ENCODE measurements around the gene CACNA1F.
A peak's percentile ranks its signal among the peaks of the same experiment; 100 is the strongest.

CACNA1F gene

GRCh38 chrX:49243166-49243565, 10.0 kb upstream of the CACNA1F start:
- no peak overlapping the region for H3K4me3 ChIP-seq (ENCODE audit: low read length)
- no peak overlapping the region for H3K27ac ChIP-seq (ENCODE audit: low read depth, low read length)
- H3K27me3 ChIP-seq (ENCODE audit: insufficient read depth, low read length): no peaks in the 10 kb centered on the region
- H3K4me1 ChIP-seq (ENCODE audit: insufficient read depth, low read length): no peaks in the 10 kb centered on the region
- H3K9me3 ChIP-seq (ENCODE audit: insufficient read depth, low read depth, low read length): no peaks in the 10 kb centered on the region
- H3K36me3 ChIP-seq (ENCODE audit: insufficient read depth, low read length): peaks cover 3% of the 10 kb centered on the region; the same call in 1 of the 2 replicates
- WGBS: 94% methylated on average over 12 of the region's 12 CpGs
- H3K9ac ChIP-seq (ENCODE audit: low read depth, low read length): no peak overlapping the region

- H3K27ac ChIP-seq (ENCODE audit: low read depth, low read length): no peak overlapping the region
- 93% methylated on average over 12 of the region's 12 CpGs for WGBS
- H3K27me3 ChIP-seq (ENCODE audit: insufficient read depth, low read length): no peaks in the 10 kb centered on the region
- no peaks in the 10 kb centered on the region for H3K4me1 ChIP-seq (ENCODE audit: insufficient read depth, low read length)
- no peak overlapping the region; the same call in 1 of the 2 replicates for H3K9ac ChIP-seq (ENCODE audit: low read depth, low read length)
- no peaks in the 10 kb centered on the region for H3K9me3 ChIP-seq (ENCODE audit: insufficient read depth, low read depth, low read length)
- H3K36me3 ChIP-seq (ENCODE audit: insufficient read depth, low read length): peaks cover 3% of the 10 kb centered on the region; the same call in 1 of the 2 replicates
- H3K4me3 ChIP-seq (ENCODE audit: low read length): no peak overlapping the region
Observed at GRCh38 chrX:49242545-49243066, 9.5 kb upstream of the CACNA1F start.

GRCh38 chrX:49238735-49239134, 5.6 kb upstream of the CACNA1F start:
- Histone ChIP-seq H3K4me3 (ENCODE audit: low read length) (no peak overlapping the region), H3K9ac (ENCODE audit: low read depth, low read length) (no peak overlapping the region), H3K9me3 (ENCODE audit: insufficient read depth, low read depth, low read length) (no peaks in the 10 kb centered on the region), H3K36me3 (ENCODE audit: insufficient read depth, low read length) (peaks cover 3% of the 10 kb centered on the region; the same call in 1 of the 2 replicates), H3K4me1 (ENCODE audit: insufficient read depth, low read length) (no peaks in the 10 kb centered on the region), H3K27me3 (ENCODE audit: insufficient read depth, low read length) (no peaks in the 10 kb centered on the region), H3K27ac (ENCODE audit: low read depth, low read length) (no peak overlapping the region)
- 95% methylated on average over 7 of the region's 7 CpGs for WGBS

- no peaks in the 10 kb centered on the region for H3K4me1 ChIP-seq (ENCODE audit: insufficient read depth, low read length)
- no peaks in the 10 kb centered on the region for H3K36me3 ChIP-seq (ENCODE audit: insufficient read depth, low read length)
- no peaks in the 10 kb centered on the region for H3K9me3 ChIP-seq (ENCODE audit: insufficient read depth, low read depth, low read length)
- H3K27me3 ChIP-seq (ENCODE audit: insufficient read depth, low read length): no peaks in the 10 kb centered on the region
- 96% methylated on average over 9 of the region's 9 CpGs for WGBS
- no peak overlapping the region for H3K27ac ChIP-seq (ENCODE audit: low read depth, low read length)
- no peak overlapping the region for H3K4me3 ChIP-seq (ENCODE audit: low read length)
- no peak overlapping the region for H3K9ac ChIP-seq (ENCODE audit: low read depth, low read length)
Observed at GRCh38 chrX:49237060-49237459, 3.9 kb upstream of the CACNA1F start.

- Histone ChIP-seq H3K9ac (ENCODE audit: low read depth, low read length) (no peak overlapping the region), H3K9me3 (ENCODE audit: insufficient read depth, low read depth, low read length) (no peaks in the 10 kb centered on the region)
- whole genome bisulfite sequencing: 94% methylated on average over 56 of the region's 56 CpGs
Observed at GRCh38 chrX:49233887-49234555, 881 bp upstream of the CACNA1F start.

GRCh38 chrX:49232525-49232924, 615 bp downstream of the CACNA1F start:
- H3K9me3 ChIP-seq (ENCODE audit: insufficient read depth, low read depth, low read length): no peaks in the 10 kb centered on the region
- no peak overlapping the region for H3K27ac ChIP-seq (ENCODE audit: low read depth, low read length)
- no peak overlapping the region for H3K4me3 ChIP-seq (ENCODE audit: low read length)
- no peak overlapping the region for H3K9ac ChIP-seq (ENCODE audit: low read depth, low read length)
- H3K4me1 ChIP-seq (ENCODE audit: insufficient read depth, low read length): no peaks in the 10 kb centered on the region
- WGBS: 91% methylated on average over 2 of the region's 2 CpGs
- no peaks in the 10 kb centered on the region for H3K36me3 ChIP-seq (ENCODE audit: insufficient read depth, low read length)
- no peaks in the 10 kb centered on the region for H3K27me3 ChIP-seq (ENCODE audit: insufficient read depth, low read length)

More at GRCh38 chrX:49233887-49234555, 881 bp upstream of the CACNA1F start:
- Histone ChIP-seq H3K4me3 (ENCODE audit: low read length) (no peak overlapping the region), H3K27ac (ENCODE audit: low read depth, low read length) (no peak overlapping the region), H3K27me3 (ENCODE audit: insufficient read depth, low read length) (no peaks in the 10 kb centered on the region), H3K36me3 (ENCODE audit: insufficient read depth, low read length) (no peaks in the 10 kb centered on the region), H3K4me1 (ENCODE audit: insufficient read depth, low read length) (no peaks in the 10 kb centered on the region)

- 86% methylated on average over 10 of the region's 10 CpGs for WGBS
- no peak overlapping the region for H3K9ac ChIP-seq (ENCODE audit: low read depth, low read length)
Observed at GRCh38 chrX:49231333-49232000, 1.7 kb downstream of the CACNA1F start.

GRCh38 chrX:49230500-49231232, 2.5 kb downstream of the CACNA1F start:
- 0 out of 2 replicates have a peak overlapping the region, but pooled peaks have one; percentile 25 for H3K27ac ChIP-seq (ENCODE audit: low read depth, low read length)
- WGBS: 1% methylated on average over 40 of the region's 44 CpGs
- H3K27me3 ChIP-seq (ENCODE audit: insufficient read depth, low read length): no peaks in the 10 kb centered on the region
- no peaks in the 10 kb centered on the region for H3K9me3 ChIP-seq (ENCODE audit: insufficient read depth, low read depth, low read length)
- peak overlapping the region; percentile 52; the same call in 1 of the 2 replicates for H3K9ac ChIP-seq (ENCODE audit: low read depth, low read length)
- no peaks in the 10 kb centered on the region for H3K36me3 ChIP-seq (ENCODE audit: insufficient read depth, low read length)
- no peaks in the 10 kb centered on the region for H3K4me1 ChIP-seq (ENCODE audit: insufficient read depth, low read length)
- H3K4me3 ChIP-seq (ENCODE audit: low read length): peak overlapping the region; percentile 68

More at GRCh38 chrX:49231333-49232000, 1.7 kb downstream of the CACNA1F start:
- Histone ChIP-seq H3K36me3 (ENCODE audit: insufficient read depth, low read length) (no peaks in the 10 kb centered on the region), H3K4me3 (ENCODE audit: low read length) (no peak overlapping the region), H3K27me3 (ENCODE audit: insufficient read depth, low read length) (no peaks in the 10 kb centered on the region), H3K4me1 (ENCODE audit: insufficient read depth, low read length) (no peaks in the 10 kb centered on the region), H3K27ac (ENCODE audit: low read depth, low read length) (no peak overlapping the region), H3K9me3 (ENCODE audit: insufficient read depth, low read depth, low read length) (no peaks in the 10 kb centered on the region)

GRCh38 chrX:49228185-49228584, 5.0 kb downstream of the CACNA1F start:
- H3K4me1 ChIP-seq (ENCODE audit: insufficient read depth, low read length): no peaks in the 10 kb centered on the region
- no peak overlapping the region for H3K4me3 ChIP-seq (ENCODE audit: low read length)
- no peak overlapping the region for H3K9ac ChIP-seq (ENCODE audit: low read depth, low read length)
- WGBS: 86% methylated on average over 17 of the region's 17 CpGs
- H3K9me3 ChIP-seq (ENCODE audit: insufficient read depth, low read depth, low read length): no peaks in the 10 kb centered on the region
- no peak overlapping the region for H3K27ac ChIP-seq (ENCODE audit: low read depth, low read length)
- no peaks in the 10 kb centered on the region for H3K27me3 ChIP-seq (ENCODE audit: insufficient read depth, low read length)
- H3K36me3 ChIP-seq (ENCODE audit: insufficient read depth, low read length): no peaks in the 10 kb centered on the region

GRCh38 chrX:49227726-49228125, 5.4 kb downstream of the CACNA1F start:
- WGBS: 92% methylated on average over 2 of the region's 2 CpGs
- Histone ChIP-seq H3K4me1 (ENCODE audit: insufficient read depth, low read length) (no peaks in the 10 kb centered on the region), H3K4me3 (ENCODE audit: low read length) (no peak overlapping the region), H3K27ac (ENCODE audit: low read depth, low read length) (no peak overlapping the region), H3K27me3 (ENCODE audit: insufficient read depth, low read length) (no peaks in the 10 kb centered on the region; the same call in 1 of the 2 replicates), H3K9ac (ENCODE audit: low read depth, low read length) (no peak overlapping the region), H3K36me3 (ENCODE audit: insufficient read depth, low read length) (no peaks in the 10 kb centered on the region), H3K9me3 (ENCODE audit: insufficient read depth, low read depth, low read length) (no peaks in the 10 kb centered on the region)

GRCh38 chrX:49226946-49227345, 6.2 kb downstream of the CACNA1F start:
- no peaks in the 10 kb centered on the region for H3K4me1 ChIP-seq (ENCODE audit: insufficient read depth, low read length)
- H3K27me3 ChIP-seq (ENCODE audit: insufficient read depth, low read length): no peaks in the 10 kb centered on the region; the same call in 1 of the 2 replicates
- H3K27ac ChIP-seq (ENCODE audit: low read depth, low read length): no peak overlapping the region
- H3K9ac ChIP-seq (ENCODE audit: low read depth, low read length): no peak overlapping the region
- WGBS: 90% methylated on average over 5 of the region's 9 CpGs
- H3K4me3 ChIP-seq (ENCODE audit: low read length): no peak overlapping the region
- no peaks in the 10 kb centered on the region for H3K9me3 ChIP-seq (ENCODE audit: insufficient read depth, low read depth, low read length)
- no peaks in the 10 kb centered on the region for H3K36me3 ChIP-seq (ENCODE audit: insufficient read depth, low read length)

Measured in HUES64 (cell line).